Epithelial cell of alveolus of lung (primary cell): Measurements from ENCODE around the gene SIPA1. TPM values are rescaled to one million over a fixed set of nuclear protein-coding genes. Genes with fewer than 3 reads are reported as not detected.

Experiments
- total RNA-seq: library from RNA; depleted of rRNA; stranded (reverse); fragments of >200 nt; gene quantifications from 2 replicates; pipeline ENCODE4 v1.2.1, GENCODE V29; 2015

SIPA1 gene, protein sequence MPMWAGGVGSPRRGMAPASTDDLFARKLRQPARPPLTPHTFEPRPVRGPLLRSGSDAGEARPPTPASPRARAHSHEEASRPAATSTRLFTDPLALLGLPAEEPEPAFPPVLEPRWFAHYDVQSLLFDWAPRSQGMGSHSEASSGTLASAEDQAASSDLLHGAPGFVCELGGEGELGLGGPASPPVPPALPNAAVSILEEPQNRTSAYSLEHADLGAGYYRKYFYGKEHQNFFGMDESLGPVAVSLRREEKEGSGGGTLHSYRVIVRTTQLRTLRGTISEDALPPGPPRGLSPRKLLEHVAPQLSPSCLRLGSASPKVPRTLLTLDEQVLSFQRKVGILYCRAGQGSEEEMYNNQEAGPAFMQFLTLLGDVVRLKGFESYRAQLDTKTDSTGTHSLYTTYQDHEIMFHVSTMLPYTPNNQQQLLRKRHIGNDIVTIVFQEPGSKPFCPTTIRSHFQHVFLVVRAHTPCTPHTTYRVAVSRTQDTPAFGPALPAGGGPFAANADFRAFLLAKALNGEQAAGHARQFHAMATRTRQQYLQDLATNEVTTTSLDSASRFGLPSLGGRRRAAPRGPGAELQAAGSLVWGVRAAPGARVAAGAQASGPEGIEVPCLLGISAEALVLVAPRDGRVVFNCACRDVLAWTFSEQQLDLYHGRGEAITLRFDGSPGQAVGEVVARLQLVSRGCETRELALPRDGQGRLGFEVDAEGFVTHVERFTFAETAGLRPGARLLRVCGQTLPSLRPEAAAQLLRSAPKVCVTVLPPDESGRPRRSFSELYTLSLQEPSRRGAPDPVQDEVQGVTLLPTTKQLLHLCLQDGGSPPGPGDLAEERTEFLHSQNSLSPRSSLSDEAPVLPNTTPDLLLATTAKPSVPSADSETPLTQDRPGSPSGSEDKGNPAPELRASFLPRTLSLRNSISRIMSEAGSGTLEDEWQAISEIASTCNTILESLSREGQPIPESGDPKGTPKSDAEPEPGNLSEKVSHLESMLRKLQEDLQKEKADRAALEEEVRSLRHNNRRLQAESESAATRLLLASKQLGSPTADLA
- 25.4 and 39.4 TPM in 2 replicates for total RNA-seq

DNA sequence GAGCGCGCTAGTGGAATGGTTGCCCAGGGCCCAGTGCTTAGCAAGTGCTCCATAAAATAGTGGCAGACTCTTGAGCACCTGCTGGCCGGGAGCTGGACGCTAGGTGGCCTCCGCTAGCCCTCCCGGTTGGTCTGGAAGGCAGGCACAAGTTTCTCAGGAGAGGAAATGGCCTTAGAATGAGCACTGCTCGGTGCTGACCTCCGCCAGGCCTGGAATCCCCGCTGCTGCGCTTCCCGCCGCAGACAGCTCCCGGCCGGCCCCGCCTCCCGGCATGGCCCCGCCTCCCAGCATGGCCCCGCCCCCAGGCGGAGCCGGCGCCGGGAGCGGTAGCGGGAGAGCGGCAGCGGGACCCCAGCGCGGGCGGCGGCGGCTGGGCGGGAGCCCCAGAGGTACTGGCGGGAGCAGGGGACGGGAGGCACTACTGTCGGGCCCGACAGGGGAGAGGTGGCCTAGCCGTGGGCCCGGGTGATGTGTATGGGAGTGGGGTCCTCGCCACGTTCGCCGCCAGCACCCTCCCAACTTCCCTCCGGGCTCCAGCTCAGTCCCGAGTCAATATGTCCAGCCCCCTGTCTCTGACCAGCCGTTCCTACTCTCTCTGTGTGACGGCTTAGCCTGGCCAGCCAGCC, at the start of gene SIPA1:
TSS of gene SIPA1 (plus strand) at position 308 of the 626 bp plus-strand sequence. CDS start 2,821 bp downstream, outside the sequence.

DNA sequence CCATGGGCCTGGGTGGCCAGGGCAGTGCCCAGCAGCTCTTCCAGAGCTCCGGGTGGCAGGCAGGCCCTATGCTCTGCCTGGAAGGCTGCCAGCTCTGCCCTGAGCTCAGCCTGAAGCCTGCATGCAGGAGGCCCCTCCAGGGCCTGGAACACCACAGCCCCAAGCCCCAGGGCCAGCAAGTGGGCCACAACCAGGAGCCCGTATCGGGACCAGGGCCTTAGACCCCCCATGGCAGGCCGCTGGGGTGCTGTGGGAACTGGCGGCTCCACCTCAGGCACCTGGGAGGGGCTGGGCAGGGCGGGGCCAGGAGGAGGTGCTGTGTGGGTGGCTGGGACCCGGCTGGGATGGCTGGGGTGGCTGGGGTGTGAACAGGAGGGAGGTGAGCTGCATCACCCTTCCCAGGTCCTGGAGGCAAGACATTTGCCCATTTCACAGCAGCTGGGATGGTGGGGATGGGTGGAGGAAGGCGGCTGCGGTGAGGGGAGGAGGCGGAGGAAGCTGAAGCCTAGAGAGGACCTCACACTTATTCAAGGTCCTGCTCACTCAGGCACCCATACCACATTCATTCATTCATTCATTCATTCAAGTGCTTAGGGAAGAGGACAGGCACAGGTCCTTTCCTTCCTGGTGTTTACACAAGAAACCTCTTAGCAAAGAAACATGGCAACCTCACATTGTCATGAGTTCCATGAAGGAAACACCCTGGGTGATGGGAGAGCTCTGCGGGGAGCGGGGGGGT, 42.2 kb upstream of the SIPA1 start, which contains the start of gene KCNK7:
TSS of gene KCNK7 (minus strand) at position 258 of the 739 bp plus-strand sequence. CDS start at position 230, 28 bp downstream.

GRCh38 chr11:65615229-65615949, 22.5 kb upstream of the SIPA1 start, which contains the start of gene PCNX3:
TSS of gene PCNX3 (plus strand) at chr11:65615776. CDS start at chr11:65616312, 536 bp downstream.

GRCh38 chr11:65662799-65663638, 25.1 kb downstream of the SIPA1 start, which contains the start of gene RELA:
TSS of gene RELA (minus strand) at chr11:65662916. CDS start at chr11:65662832, 84 bp downstream.

Other genes starting within 250 kb of the SIPA1 start
- 5.8 and 26.1 TPM in 2 replicates for gene NEAT1, start 215.3 kb upstream of the SIPA1 start, total RNA-seq
- gene MALAT1, start 139.1 kb upstream of the SIPA1 start, total RNA-seq = 573 and 3,528 TPM in 2 replicates
- 95.7 and 136 TPM in 2 replicates for gene SCYL1, start 113.0 kb upstream of the SIPA1 start, total RNA-seq
- gene LTBP3, start 79.7 kb upstream of the SIPA1 start, total RNA-seq = 104 and 180 TPM in 2 replicates
- gene ZNRD2, start 67.6 kb upstream of the SIPA1 start, total RNA-seq = 55.3 and 100 TPM in 2 replicates
- gene FAM89B, start 65.6 kb upstream of the SIPA1 start, total RNA-seq = 31.1 and 32.2 TPM in 2 replicates
- gene EHBP1L1, start 62.0 kb upstream of the SIPA1 start, total RNA-seq = 11.1 and 59.0 TPM in 2 replicates
- gene KCNK7, start 42.3 kb upstream of the SIPA1 start, total RNA-seq = 0.16 TPM in 1 of 2 replicates, not detected in the other
- gene MAP3K11, start 23.9 kb upstream of the SIPA1 start, total RNA-seq = 27.1 and 34.6 TPM in 2 replicates
- gene PCNX3, start 22.3 kb upstream of the SIPA1 start, total RNA-seq = 27.9 and 32.7 TPM in 2 replicates
- 52.4 and 59.5 TPM in 2 replicates for gene RELA, start 24.8 kb downstream of the SIPA1 start, total RNA-seq
- gene KAT5, start 74.2 kb downstream of the SIPA1 start, total RNA-seq = 39.3 and 44.3 TPM in 2 replicates
- 68.1 and 98.2 TPM in 2 replicates for gene RNASEH2C, start 82.7 kb downstream of the SIPA1 start, total RNA-seq
- gene AP5B1, start 142.9 kb downstream of the SIPA1 start, total RNA-seq = 11.0 and 24.5 TPM in 2 replicates
- gene OVOL1, start 149.0 kb downstream of the SIPA1 start, total RNA-seq = under 0.01 TPM in 1 of 2 replicates, not detected in the other
- gene SNX32, start 195.9 kb downstream of the SIPA1 start, total RNA-seq = 0.13 and 3.1 TPM in 2 replicates
- 940 and 1,907 TPM in 2 replicates for gene CFL1, start 220.1 kb downstream of the SIPA1 start, total RNA-seq
- gene MUS81, start 222.3 kb downstream of the SIPA1 start, total RNA-seq = 38.3 and 43.1 TPM in 2 replicates
- 127 and 206 TPM in 2 replicates for gene EFEMP2, start 234.7 kb downstream of the SIPA1 start, total RNA-seq
- gene CTSW, start 241.7 kb downstream of the SIPA1 start, total RNA-seq = not detected in 2 replicates